ENCODE results near the gene BCL7A.

- TF ChIP-seq CTCF (IDR thresholded peaks at IDR 0.05) (no peak), ZFX (IDR thresholded peaks at IDR 0.05; ENCODE audit: borderline replicate concordance) (no peak)
These were observed 65.1 kb downstream of the BCL7A start for GRCh38 chr12:122086641-122087285.
